Myometrial cell (primary cell): ENCODE data around the gene SSUH2. TPM values are rescaled to one million over a fixed set of nuclear protein-coding genes. Genes with fewer than 3 reads are reported as not detected.

Experiments
- total RNA-seq: library from RNA; depleted of rRNA; stranded (reverse); fragments of >200 nt; gene quantifications from 2 replicates; pipeline ENCODE4 v1.2.3, GENCODE V29; 2015

The SSUH2 gene
- total RNA-seq, result not detected in 2 replicates

GRCh38 chr3:8644748-8645390 is at the start of gene SSUH2:
Gene SSUH2 (minus strand): TSS chr3:8644798. CDS start chr3:8644758, 40 bp downstream.

Other genes with a start within 250 kb of the SSUH2 start
- 121 and 123 TPM in 2 replicates for gene LMCD1, start 143.0 kb downstream of the SSUH2 start, total RNA-seq
- not detected in 2 replicates for gene CAV3, start 89.0 kb upstream of the SSUH2 start, total RNA-seq
- gene OXTR, start 124.8 kb upstream of the SSUH2 start, total RNA-seq, result 70.9 and 77.4 TPM in 2 replicates